A673 (cell line): Measurements from ENCODE around the gene RFC1. TPM values are rescaled to one million over a fixed set of nuclear protein-coding genes. Genes with fewer than 3 reads are reported as not detected.
"Not testable (repeated sequence)": the region's sequence is repeated elsewhere in the genome, so short reads cannot be mapped to it uniquely, and the experiment has no call there.

Source experiments
- BruUV-seq: library from RNA; stranded (reverse); fragments of 400-500 nt; replicated peaks from 2 replicates; lab custom pipeline; 2021; lab: Mats Ljungman, UMichigan
- CTCF ChIA-PET: fragments of 300-600 bp; sonication (Branson Sonifier 250); formaldehyde crosslinking; loops from one replicate; lab custom pipeline; 2022; ENCODE audit warnings: antibody characterized with exemption; lab: Charles Lee
- POLR2A ChIA-PET: fragments of 300-600 bp; sonication (Branson Sonifier 250); formaldehyde crosslinking; loops from one replicate; lab custom pipeline; 2022; ENCODE audit warnings: antibody characterized with exemption; ENCODE audit not compliant: low non-redundant PET; lab: Charles Lee
- DNase-seq: peaks from one replicate; pipeline ENCODE4 v3.0.0-alpha.2; 2015; ENCODE audit warnings: low spot score
- H3K27ac ChIP-seq: fragments of 200-600 bp; sonication (generic); 2 replicates; pipeline ENCODE4 v1.5.1; 2016; ENCODE audit warnings: mixed run types, low read depth, mild to moderate bottlenecking, mixed read lengths, antibody characterized with exemption, low read length; ENCODE audit not compliant: poor library complexity, severe bottlenecking
- H3K27me3 ChIP-seq: fragments of 200-600 bp; sonication (generic); replicated peaks from 2 replicates; pipeline ENCODE4 v1.6.1; 2017; ENCODE audit warnings: mixed run types, low read depth, mild to moderate bottlenecking, mixed read lengths, antibody characterized with exemption, low read length; ENCODE audit not compliant: insufficient read depth, poor library complexity
- H3K36me3 ChIP-seq: fragments of 200-600 bp; sonication (generic); 2 replicates; pipeline ENCODE4 v1.6.1; 2016; ENCODE audit warnings: mixed run types, mild to moderate bottlenecking, mixed read lengths, antibody characterized with exemption, low read length; ENCODE audit not compliant: insufficient read depth, poor library complexity, severe bottlenecking
- H3K4me1 ChIP-seq: fragments of 200-600 bp; sonication (generic); 2 replicates; pipeline ENCODE4 v1.6.1; 2017; ENCODE audit warnings: mixed run types, mild to moderate bottlenecking, mixed read lengths, antibody characterized with exemption, low read length; ENCODE audit not compliant: insufficient read depth, poor library complexity, severe bottlenecking
- H3K4me3 ChIP-seq: fragments of 200-600 bp; sonication (generic); 2 replicates; pipeline ENCODE4 v1.5.1; 2016; ENCODE audit warnings: low read depth, mixed run types, mild to moderate bottlenecking, mixed read lengths, low read length; ENCODE audit not compliant: poor library complexity, severe bottlenecking
- H3K9me3 ChIP-seq: fragments of 200-600 bp; sonication (generic); 2 replicates; pipeline ENCODE4 v1.6.1; 2016; ENCODE audit warnings: mixed run types, low read depth, mild to moderate bottlenecking, mixed read lengths, antibody characterized with exemption, low read length; ENCODE audit not compliant: poor library complexity, severe bottlenecking
- EZH2 ChIP-seq: fragments of 200-600 bp; sonication (generic); IDR thresholded peaks from 2 replicates; pipeline ENCODE4 v1.6.1; 2017; ENCODE audit warnings: borderline replicate concordance, low read depth, mild to moderate bottlenecking, mixed read lengths, antibody characterized with exemption, low read length; ENCODE audit not compliant: poor library complexity, severe bottlenecking
- intact Hi-C: fragments of 100-400 bp; cut with micrococcal nuclease; formaldehyde crosslinking; loops from one replicate; pipeline ENCODE4 v1.10.0; 2022; ENCODE audit not compliant: unreplicated experiment
- total RNA-seq: library from RNA; stranded (reverse); gene quantifications from 2 replicates; pipeline ENCODE4 v1.2.3, GENCODE V29; 2021
- TF ChIP-seq, protein P1 (sequence below): fragments of 300-800, 200-600 bp; sonication (generic); conservative IDR thresholded peaks from 2 replicates; pipeline ENCODE4 v1.5.1; 2017; ENCODE audit warnings: low read depth, mild to moderate bottlenecking, antibody characterized with exemption, low read length, moderate library complexity, mixed read lengths

The RFC1 gene
- total RNA-seq, 1 experiment from 2014 or later: 71.8 TPM

DNA sequence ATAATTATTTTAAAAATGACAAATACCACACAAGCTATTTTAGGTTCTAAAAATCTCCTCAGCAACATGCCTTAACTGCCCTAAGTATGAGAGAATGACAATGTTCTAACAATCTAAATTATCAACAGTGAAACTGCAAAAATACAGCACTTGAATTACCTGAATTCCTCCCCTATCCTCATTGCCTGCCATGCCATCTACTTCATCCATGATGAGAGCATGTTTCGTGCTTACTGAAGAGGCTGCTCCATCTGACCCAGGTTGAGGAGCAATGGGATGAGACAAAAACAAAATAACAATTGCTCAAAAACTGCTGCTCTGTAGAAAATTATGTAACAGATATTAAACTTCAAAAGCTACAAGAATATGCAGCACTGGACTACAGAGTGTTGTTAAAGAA is 63.3 kb downstream of the RFC1 start:
- ChIA-PET CTCF (no interaction called here), POLR2A (no interaction called here)
- TF ChIP-seq, protein P1, sequence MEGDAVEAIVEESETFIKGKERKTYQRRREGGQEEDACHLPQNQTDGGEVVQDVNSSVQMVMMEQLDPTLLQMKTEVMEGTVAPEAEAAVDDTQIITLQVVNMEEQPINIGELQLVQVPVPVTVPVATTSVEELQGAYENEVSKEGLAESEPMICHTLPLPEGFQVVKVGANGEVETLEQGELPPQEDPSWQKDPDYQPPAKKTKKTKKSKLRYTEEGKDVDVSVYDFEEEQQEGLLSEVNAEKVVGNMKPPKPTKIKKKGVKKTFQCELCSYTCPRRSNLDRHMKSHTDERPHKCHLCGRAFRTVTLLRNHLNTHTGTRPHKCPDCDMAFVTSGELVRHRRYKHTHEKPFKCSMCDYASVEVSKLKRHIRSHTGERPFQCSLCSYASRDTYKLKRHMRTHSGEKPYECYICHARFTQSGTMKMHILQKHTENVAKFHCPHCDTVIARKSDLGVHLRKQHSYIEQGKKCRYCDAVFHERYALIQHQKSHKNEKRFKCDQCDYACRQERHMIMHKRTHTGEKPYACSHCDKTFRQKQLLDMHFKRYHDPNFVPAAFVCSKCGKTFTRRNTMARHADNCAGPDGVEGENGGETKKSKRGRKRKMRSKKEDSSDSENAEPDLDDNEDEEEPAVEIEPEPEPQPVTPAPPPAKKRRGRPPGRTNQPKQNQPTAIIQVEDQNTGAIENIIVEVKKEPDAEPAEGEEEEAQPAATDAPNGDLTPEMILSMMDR: no peak
- TF ChIP-seq EZH2: no peak
- no TSS peak for BruUV-seq
- Histone ChIP-seq H3K4me1 (peaks cover 10% of the 10 kb centered on the region), H3K27me3 (no peaks in the 10 kb centered on the region), H3K36me3 (peaks cover 32% of the 10 kb centered on the region), H3K4me3 (no peak overlapping the region), H3K9me3 (no peaks in the 10 kb centered on the region), H3K27ac (no peak overlapping the region)
- no peak for DNase-seq
- intact Hi-C loops: no loop called here

DNA sequence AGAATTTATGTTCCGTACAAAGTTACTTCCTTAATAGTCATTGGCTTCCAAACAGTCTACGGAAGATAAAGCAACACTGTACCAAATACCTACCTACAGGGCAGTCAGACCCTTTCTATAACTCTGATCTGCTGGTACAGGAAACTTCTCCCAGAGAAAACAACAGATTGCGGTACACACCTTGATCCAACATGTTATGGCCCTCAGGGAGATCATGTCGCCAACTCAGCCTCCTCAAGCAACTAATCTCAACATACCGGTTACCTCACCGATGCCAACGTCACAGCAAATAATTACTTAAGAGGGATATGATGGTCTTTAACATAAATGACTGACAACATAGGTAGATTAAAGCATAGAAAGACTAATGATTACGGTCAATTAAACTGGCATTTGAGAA is 70.4 kb downstream of the RFC1 start:
- CTCF ChIA-PET: no interaction called here
- Histone ChIP-seq H3K36me3 (peaks cover 41% of the 10 kb centered on the region), H3K4me3 (no peak overlapping the region), H3K27me3 (no peaks in the 10 kb centered on the region), H3K27ac (no peak overlapping the region), H3K4me1 (no peaks in the 10 kb centered on the region), H3K9me3 (no peaks in the 10 kb centered on the region)
- TF ChIP-seq EZH2: no peak
- TF ChIP-seq, protein P1: no peak
- POLR2A ChIA-PET: no interaction called here
- intact Hi-C loops: no loop called here
- no peak for DNase-seq
- BruUV-seq: no TSS peak

DNA sequence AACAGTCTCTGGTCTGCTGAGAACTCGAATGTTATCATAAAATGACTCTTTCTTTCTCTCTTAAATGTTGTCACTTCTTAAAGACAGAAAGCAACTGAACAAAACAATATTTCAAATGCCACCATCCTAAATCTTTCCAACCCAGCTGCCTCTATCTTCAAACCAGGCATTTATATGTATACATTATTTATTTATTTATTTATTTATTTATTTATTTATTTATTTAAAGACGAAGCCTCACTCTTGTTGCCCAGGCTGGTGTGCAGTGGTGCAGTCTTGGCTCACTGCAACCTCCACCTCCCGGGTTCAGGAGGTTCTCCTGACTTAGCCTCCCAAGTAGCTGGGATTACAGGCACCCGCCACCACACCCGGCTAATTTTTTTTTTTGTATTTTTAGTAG is 73.7 kb downstream of the RFC1 start:
- POLR2A ChIA-PET, H3K4me3 ChIP-seq, H3K4me1 ChIP-seq, intact Hi-C loops, H3K27me3 ChIP-seq, H3K27ac ChIP-seq, CTCF ChIA-PET, BruUV-seq, H3K9me3 ChIP-seq, DNase-seq: not testable (repeated sequence)
- H3K36me3 ChIP-seq: peaks cover 46% of the 10 kb centered on the region

DNA sequence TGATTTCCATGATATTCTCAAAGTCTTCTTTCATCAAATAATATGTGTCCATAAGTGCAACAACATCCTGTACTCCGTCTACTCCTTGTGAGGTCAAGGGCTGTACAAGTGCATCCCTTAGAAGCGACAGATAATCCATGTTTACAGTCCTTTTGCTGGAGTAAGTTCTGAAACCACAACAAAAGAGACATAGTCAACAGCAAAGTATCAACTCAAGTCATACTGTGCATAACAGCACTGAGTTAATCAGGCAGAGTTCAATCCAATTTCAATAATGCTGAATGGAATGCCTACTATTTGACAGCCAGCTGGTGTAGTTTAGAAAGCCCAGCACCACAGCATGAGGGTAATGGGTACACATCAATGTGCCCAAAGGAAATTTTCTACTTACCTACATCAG is 74.5 kb downstream of the RFC1 start:
- Histone ChIP-seq H3K4me3 (no peak overlapping the region), H3K4me1 (no peaks in the 10 kb centered on the region), H3K36me3 (peaks cover 52% of the 10 kb centered on the region), H3K9me3 (no peaks in the 10 kb centered on the region), H3K27me3 (no peaks in the 10 kb centered on the region), H3K27ac (no peak overlapping the region)
- POLR2A ChIA-PET: no interaction called here
- TF ChIP-seq, protein P1: no peak
- no peak for TF ChIP-seq EZH2
- peak; percentile 3 for DNase-seq
- BruUV-seq: no TSS peak
- intact Hi-C loops: no loop called here
- CTCF ChIA-PET: no interaction called here
